Panc1 (cell line): ENCODE measurements around the gene WDR86. TPM values are rescaled to one million over a fixed set of nuclear protein-coding genes. Genes with fewer than 3 reads are reported as not detected.

Experiments
- ATAC-seq: fragments of 200-7000 bp; cut with Tn5 transposase; 2 replicates; pipeline ENCODE4 v1.9.1; 2020; ENCODE audit warnings: mild to moderate bottlenecking, moderate library complexity
- BruUV-seq: library from RNA; stranded (reverse); fragments of 400-500 nt; replicated peaks from 2 replicates; lab custom pipeline; 2021; lab: Mats Ljungman, UMichigan
- CTCF ChIA-PET: fragments of 300-600 bp; sonication (Branson Sonifier 250); formaldehyde crosslinking; loops from one replicate; lab custom pipeline; 2022; ENCODE audit warnings: antibody characterized with exemption; lab: Charles Lee
- POLR2A ChIA-PET: fragments of 300-600 bp; sonication (Branson Sonifier 250); formaldehyde crosslinking; loops from one replicate; lab custom pipeline; 2022; ENCODE audit warnings: antibody characterized with exemption; lab: Charles Lee
- DNase-seq: peaks from one replicate; pipeline ENCODE4 v3.0.0-alpha.2; 2010; ENCODE audit warnings: low read depth, low spot score
- H3K27ac ChIP-seq: 2 replicates; pipeline ENCODE4 v1.5.1; 2011; ENCODE audit warnings: mild to moderate bottlenecking, low read length, inconsistent platforms
- H3K27me3 ChIP-seq: fragments of 200-500 bp; sonication (Bioruptor generic); 2 replicates; pipeline ENCODE4 v1.6.0; 2014; ENCODE audit warnings: low read length, inconsistent platforms; ENCODE audit not compliant: control insufficient read depth, insufficient read depth
- H3K36me3 ChIP-seq: fragments of 200-500 bp; sonication (Bioruptor generic); 2 replicates; pipeline ENCODE4 v1.5.1; 2014; ENCODE audit warnings: inconsistent platforms, mild to moderate bottlenecking, low read length, moderate library complexity; ENCODE audit not compliant: control insufficient read depth, insufficient read depth
- H3K4me1 ChIP-seq: 2 replicates; pipeline ENCODE4 v1.5.1; 2011; ENCODE audit warnings: inconsistent platforms, mild to moderate bottlenecking, low read length, moderate library complexity; ENCODE audit not compliant: control insufficient read depth, insufficient read depth
- H3K4me3 ChIP-seq, 2 experiments: 2 replicates each; pipeline ENCODE4 v1.5.1; 2011 to 2012; ENCODE audit warnings: low read depth in 2 of 2, low read length in 2 of 2, mild to moderate bottlenecking in 2 of 2, inconsistent platforms in 1 of 2, moderate library complexity in 1 of 2
- H3K9me3 ChIP-seq: fragments of 200-500 bp; sonication (Bioruptor generic); 2 replicates; pipeline ENCODE4 v1.5.1; 2014; ENCODE audit warnings: low read depth, mild to moderate bottlenecking, inconsistent platforms, low read length, moderate library complexity; ENCODE audit not compliant: control insufficient read depth, insufficient read depth
- CTCF ChIP-seq: fragments of 450-650 bp; IDR thresholded peaks from 2 replicates; pipeline ENCODE4 v1.5.1; 2017; ENCODE audit warnings: mild to moderate bottlenecking
- POLR2AphosphoS5 ChIP-seq: IDR thresholded peaks from 2 replicates; pipeline ENCODE4 v1.6.1; 2012; ENCODE audit warnings: mild to moderate bottlenecking, low read depth, low read length, moderate library complexity
- REST ChIP-seq, 2 experiments: IDR thresholded peaks; 2 replicates each; pipeline ENCODE4 v1.6.1; 2011 to 2012; ENCODE audit warnings: low read depth in 2 of 2, control low read depth in 1 of 2, low read length in 1 of 2, mild to moderate bottlenecking in 1 of 2, moderate library complexity in 1 of 2; ENCODE audit not compliant: insufficient read depth in 1 of 2
- SIN3A ChIP-seq: IDR thresholded peaks from 2 replicates; pipeline ENCODE4 v1.6.1; 2012; ENCODE audit warnings: low read depth, mild to moderate bottlenecking, low read length, moderate library complexity, borderline replicate concordance; ENCODE audit not compliant: insufficient read depth
- TCF7L2 ChIP-seq: IDR thresholded peaks from 2 replicates; pipeline ENCODE4 v1.6.1; 2011; ENCODE audit warnings: mild to moderate bottlenecking, low read depth, low read length, inconsistent platforms
- in situ Hi-C: cut with HindIII; loops from 2 replicates; pipeline ENCODE4 v1.10.0; 2016; ENCODE audit warnings: low sequenced_read_pairs, low pct_unique_long_range_greater_than_20kb
- intact Hi-C: fragments of 100-400 bp; cut with micrococcal nuclease; formaldehyde crosslinking; loops from one replicate; pipeline ENCODE4 v1.10.0; 2022; ENCODE audit not compliant: unreplicated experiment
- total RNA-seq: library from RNA; stranded (reverse); gene quantifications from one replicate; pipeline ENCODE4 v1.2.1, GENCODE V29; 2021; ENCODE audit not compliant: unreplicated experiment

Gene WDR86
- total RNA-seq, 1 experiment from 2014 or later = 0.72 TPM

- ATAC-seq (no peak), DNase-seq (no peak)
- in situ Hi-C loops = no loop called here
- Histone ChIP-seq H3K36me3 (no peaks in the 10 kb centered on the region), H3K9me3 (no peaks in the 10 kb centered on the region), H3K27me3 (no peaks in the 10 kb centered on the region), H3K4me3 (no peak overlapping the region), H3K27ac (no peak overlapping the region), H3K4me1 (peaks cover 4% of the 10 kb centered on the region; the same call in 1 of the 2 replicates)
- intact Hi-C loops = no loop called here
- POLR2A ChIA-PET = no interaction called here
- no peak for TF ChIP-seq POLR2AphosphoS5
- no peak for TF ChIP-seq REST (IDR thresholded peaks at IDR 0.05; ENCODE audit: insufficient read depth in 1 of 2, low read depth in 2 of 2, low read length in 1 of 2)
- TF ChIP-seq TCF7L2 = no peak
- TF ChIP-seq CTCF = no peak
- TF ChIP-seq SIN3A = no peak
- CTCF ChIA-PET = no interaction called here
- BruUV-seq = no TSS peak
These were observed 25.5 kb upstream of the WDR86 start for GRCh38 chr7:151435103-151435916.

GRCh38 chr7:151434549-151434948 lies 24.7 kb upstream of the WDR86 start:
- TF ChIP-seq TCF7L2 = no peak
- no peak for TF ChIP-seq CTCF
- TF ChIP-seq REST (IDR thresholded peaks at IDR 0.05; ENCODE audit: insufficient read depth in 1 of 2, low read depth in 2 of 2, low read length in 1 of 2) = no peak
- TF ChIP-seq POLR2AphosphoS5 = no peak
- no peak for TF ChIP-seq SIN3A
- BruUV-seq = no TSS peak
- POLR2A ChIA-PET = no interaction called here
- DNase-seq (no peak), ATAC-seq (no peak)
- CTCF ChIA-PET = no interaction called here
- no peaks in the 10 kb centered on the region for H3K9me3 ChIP-seq
- H3K4me1 ChIP-seq = peaks cover 7% of the 10 kb centered on the region
- in situ Hi-C loops = no loop called here
- intact Hi-C loops = no loop called here
- no peak overlapping the region for H3K4me3 ChIP-seq
- H3K27me3 ChIP-seq = no peaks in the 10 kb centered on the region
- no peak overlapping the region for H3K27ac ChIP-seq
- no peaks in the 10 kb centered on the region for H3K36me3 ChIP-seq
